HG02885 (cell line): ENCODE data around the gene RNGTT.
"Not testable (repeated sequence)": the region's sequence is repeated elsewhere in the genome, so short reads cannot be mapped to it uniquely, and the experiment has no call there.

Experiments used
- ATAC-seq: cut with Tn5 transposase; IDR thresholded peaks from one replicate; pipeline ENCODE4 v1.9.1; 2021; ENCODE audit warnings: mild to moderate bottlenecking; ENCODE audit not compliant: unreplicated experiment, poor library complexity

Gene RNGTT

GRCh38 chr6:88963139-88964090 is at the start of gene RNGTT:
TSS of gene RNGTT (minus strand) at chr6:88963618. CDS start at chr6:88963409, 209 bp downstream.
- peak; percentile 99 for ATAC-seq

GRCh38 chr6:89011436-89011835 is 48.0 kb upstream of the RNGTT start:
- no peak for ATAC-seq

- no peak for ATAC-seq
These were observed 47.4 kb upstream of the RNGTT start for GRCh38 chr6:89010825-89011224.

GRCh38 chr6:89009624-89010059 is 46.2 kb upstream of the RNGTT start:
- ATAC-seq: no peak

- ATAC-seq: no peak
These were observed 45.5 kb upstream of the RNGTT start for GRCh38 chr6:89008815-89009374.

- no peak for ATAC-seq
These were observed 44.8 kb upstream of the RNGTT start for GRCh38 chr6:89008001-89008814.

- ATAC-seq: no peak
These were observed 44.0 kb upstream of the RNGTT start for GRCh38 chr6:89007209-89008000.

- ATAC-seq: no peak
These were observed 39.1 kb upstream of the RNGTT start for GRCh38 chr6:89002523-89002922.

- ATAC-seq: no peak
These were observed 33.9 kb upstream of the RNGTT start for GRCh38 chr6:88997327-88997726.

GRCh38 chr6:88992741-88993552 is 29.5 kb upstream of the RNGTT start:
- no peak for ATAC-seq

GRCh38 chr6:88989215-88989614 is 25.8 kb upstream of the RNGTT start:
- no peak for ATAC-seq

GRCh38 chr6:88987922-88988321 is 24.5 kb upstream of the RNGTT start:
- no peak for ATAC-seq

- ATAC-seq: no peak
These were observed 22.5 kb upstream of the RNGTT start for GRCh38 chr6:88985901-88986300.

GRCh38 chr6:88984606-88985005 is 21.2 kb upstream of the RNGTT start:
- ATAC-seq: no peak

- ATAC-seq: no peak
These were observed 20.7 kb upstream of the RNGTT start for GRCh38 chr6:88984152-88984551.

- ATAC-seq: no peak
These were observed 20.1 kb upstream of the RNGTT start for GRCh38 chr6:88983532-88983931.

- ATAC-seq: not testable (repeated sequence)
These were observed 19.7 kb upstream of the RNGTT start for GRCh38 chr6:88983129-88983528.

- ATAC-seq: peak; percentile 70
These were observed 19.3 kb upstream of the RNGTT start for GRCh38 chr6:88982720-88983119.

- no peak for ATAC-seq
These were observed 12.0 kb upstream of the RNGTT start for GRCh38 chr6:88975369-88975768.
